Ovary (tissue), 3 donors: ENCODE measurements around the gene CHMP5.

Source experiments
- EP300 ChIP-seq: sonication (generic); formaldehyde crosslinking; IDR thresholded peaks from one replicate; pipeline ENCODE4 v1.6.1; 2017; ENCODE audit warnings: antibody characterized with exemption
- POLR2A ChIP-seq: fragments of 450-650 bp; IDR thresholded peaks from one replicate; pipeline ENCODE4 v1.6.1; 2017; ENCODE audit warnings: antibody characterized with exemption, mild to moderate bottlenecking, moderate library complexity
- TF ChIP-seq, protein P1 (sequence below), 3 donors: fragments of 450-650 bp in 2 of 3; fragments of 200-600 bp in 1 of 3; IDR thresholded peaks; one replicate each; pipeline versions ENCODE4 v1.5.1 to v1.8.0; 2016 to 2022; ENCODE audit warnings: antibody characterized with exemption in 3 of 3, mild to moderate bottlenecking in 1 of 3
- donor health status: DM: no; HTN: no; CAD: no.

DNA sequence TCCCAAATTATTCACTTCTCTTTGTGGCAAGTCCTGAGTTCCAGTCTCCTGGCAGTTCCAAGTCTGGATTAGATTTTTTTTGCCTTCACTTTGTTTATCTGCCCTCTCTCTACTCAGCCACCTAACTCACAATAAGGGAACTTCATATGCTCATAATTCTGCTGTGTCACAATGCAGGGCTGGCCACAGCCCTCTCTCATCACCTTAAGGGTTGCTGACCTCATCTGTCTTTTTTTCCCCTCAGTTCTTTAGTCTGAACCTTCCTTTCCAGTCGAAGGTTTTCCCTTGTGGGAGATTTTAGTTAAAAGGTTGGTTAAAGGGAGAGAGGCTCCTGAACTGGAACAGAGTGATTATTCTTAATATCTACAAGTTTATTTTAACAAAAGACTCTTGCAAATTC is 4.5 kb upstream of the CHMP5 start:
- TF ChIP-seq, protein P1, sequence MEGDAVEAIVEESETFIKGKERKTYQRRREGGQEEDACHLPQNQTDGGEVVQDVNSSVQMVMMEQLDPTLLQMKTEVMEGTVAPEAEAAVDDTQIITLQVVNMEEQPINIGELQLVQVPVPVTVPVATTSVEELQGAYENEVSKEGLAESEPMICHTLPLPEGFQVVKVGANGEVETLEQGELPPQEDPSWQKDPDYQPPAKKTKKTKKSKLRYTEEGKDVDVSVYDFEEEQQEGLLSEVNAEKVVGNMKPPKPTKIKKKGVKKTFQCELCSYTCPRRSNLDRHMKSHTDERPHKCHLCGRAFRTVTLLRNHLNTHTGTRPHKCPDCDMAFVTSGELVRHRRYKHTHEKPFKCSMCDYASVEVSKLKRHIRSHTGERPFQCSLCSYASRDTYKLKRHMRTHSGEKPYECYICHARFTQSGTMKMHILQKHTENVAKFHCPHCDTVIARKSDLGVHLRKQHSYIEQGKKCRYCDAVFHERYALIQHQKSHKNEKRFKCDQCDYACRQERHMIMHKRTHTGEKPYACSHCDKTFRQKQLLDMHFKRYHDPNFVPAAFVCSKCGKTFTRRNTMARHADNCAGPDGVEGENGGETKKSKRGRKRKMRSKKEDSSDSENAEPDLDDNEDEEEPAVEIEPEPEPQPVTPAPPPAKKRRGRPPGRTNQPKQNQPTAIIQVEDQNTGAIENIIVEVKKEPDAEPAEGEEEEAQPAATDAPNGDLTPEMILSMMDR (IDR thresholded peaks at IDR 0.05): no peak
- TF ChIP-seq POLR2A (no peak), EP300 (no peak)
